H9 (cell line): ENCODE measurements around the gene B4GALT3. TPM values are rescaled to one million over a fixed set of nuclear protein-coding genes. Genes with fewer than 3 reads are reported as not detected.
A peak's percentile ranks its signal among the peaks of the same experiment; 100 is the strongest.

Experiments used
- DNase-seq: peaks from one replicate; pipeline ENCODE4 v3.0.0-alpha.2; 2017
- H2AFZ ChIP-seq: one replicate; pipeline ENCODE4 v1.6.1; 2013; ENCODE audit warnings: mild to moderate bottlenecking, low read length, control low read depth, moderate library complexity
- H2AK5ac ChIP-seq: 2 replicates; pipeline ENCODE4 v1.6.1; 2013; ENCODE audit warnings: low read length, control low read depth, mixed read lengths; ENCODE audit not compliant: insufficient read length
- H2BK120ac ChIP-seq: one replicate; pipeline ENCODE4 v1.6.1; 2013; ENCODE audit warnings: low read depth, mild to moderate bottlenecking, low read length, control low read depth, inconsistent platforms; ENCODE audit not compliant: poor library complexity, severe bottlenecking
- H2BK12ac ChIP-seq: 2 replicates; pipeline ENCODE4 v1.6.1; 2013; ENCODE audit warnings: low read length, control low read depth, mixed read lengths, low read depth; ENCODE audit not compliant: insufficient read length
- H2BK15ac ChIP-seq: 2 replicates; pipeline ENCODE4 v1.6.1; 2013; ENCODE audit warnings: low read depth, low read length, control low read depth
- H2BK20ac ChIP-seq: one replicate; pipeline ENCODE4 v1.6.1; 2013; ENCODE audit warnings: low read depth, mild to moderate bottlenecking, low read length, control low read depth, inconsistent platforms; ENCODE audit not compliant: poor library complexity, severe bottlenecking
- H2BK5ac ChIP-seq: 2 replicates; pipeline ENCODE4 v1.6.1; 2013; ENCODE audit warnings: low read length, control low read depth, mixed read lengths; ENCODE audit not compliant: insufficient read length
- H3K14ac ChIP-seq: 2 replicates; pipeline ENCODE4 v1.6.1; 2013; ENCODE audit warnings: low read length, control low read depth; ENCODE audit not compliant: insufficient read depth
- H3K18ac ChIP-seq: 2 replicates; pipeline ENCODE4 v1.6.1; 2013; ENCODE audit warnings: low read depth, mild to moderate bottlenecking, mixed read lengths, low read length, control low read depth; ENCODE audit not compliant: insufficient read length
- H3K23ac ChIP-seq: 2 replicates; pipeline ENCODE4 v1.6.1; 2013; ENCODE audit warnings: low read length, control low read depth, mixed read lengths, low read depth; ENCODE audit not compliant: insufficient read length
- H3K23me2 ChIP-seq: 2 replicates; pipeline ENCODE4 v1.6.1; 2013; ENCODE audit warnings: low read depth, mild to moderate bottlenecking, mixed read lengths, low read length, control low read depth; ENCODE audit not compliant: insufficient read length, poor library complexity, severe bottlenecking
- H3K27ac ChIP-seq: 2 replicates; pipeline ENCODE4 v1.5.1; 2013; ENCODE audit warnings: low read length, control low read depth, mixed read lengths, low read depth; ENCODE audit not compliant: insufficient read length
- H3K27me3 ChIP-seq: 2 replicates; pipeline ENCODE4 v1.6.1; 2013; ENCODE audit warnings: low read length, control low read depth, inconsistent platforms; ENCODE audit not compliant: insufficient read depth
- H3K4ac ChIP-seq: 2 replicates; pipeline ENCODE4 v1.6.1; 2013; ENCODE audit warnings: low read depth, mild to moderate bottlenecking, control low read depth, inconsistent platforms, low read length, moderate library complexity
- H3K4me1 ChIP-seq: 2 replicates; pipeline ENCODE4 v1.6.1; 2013; ENCODE audit warnings: low read length, control low read depth, inconsistent platforms; ENCODE audit not compliant: insufficient read depth
- H3K4me2 ChIP-seq: 2 replicates; pipeline ENCODE4 v1.6.1; 2013; ENCODE audit warnings: low read length, control low read depth, mixed read lengths; ENCODE audit not compliant: insufficient read length, insufficient read depth
- H3K56ac ChIP-seq: 2 replicates; pipeline ENCODE4 v1.6.1; 2013; ENCODE audit warnings: low read depth, mild to moderate bottlenecking, mixed read lengths, low read length, control low read depth; ENCODE audit not compliant: insufficient read length
- H3K79me1 ChIP-seq: 2 replicates; pipeline ENCODE4 v1.6.1; 2013; ENCODE audit warnings: low read depth, mild to moderate bottlenecking, moderate library complexity, low read length, control low read depth, inconsistent platforms; ENCODE audit not compliant: insufficient read depth, poor library complexity, severe bottlenecking
- H3K79me2 ChIP-seq: 2 replicates; pipeline ENCODE4 v1.6.1; 2013; ENCODE audit warnings: low read length, control low read depth, inconsistent platforms; ENCODE audit not compliant: insufficient read depth
- H3K9ac ChIP-seq: 2 replicates; pipeline ENCODE4 v1.6.1; 2013; ENCODE audit warnings: low read length, control low read depth, mixed read lengths; ENCODE audit not compliant: insufficient read length; ENCODE audit errors: extremely low read depth
- H3K9me3 ChIP-seq: one replicate; pipeline ENCODE4 v1.6.1; 2013; ENCODE audit warnings: low read depth, low read length, inconsistent platforms; ENCODE audit not compliant: control insufficient read depth
- H3T11ph ChIP-seq: one replicate; pipeline ENCODE4 v1.6.1; 2013; ENCODE audit warnings: mild to moderate bottlenecking, low read length, control low read depth, inconsistent platforms
- H4K20me1 ChIP-seq: one replicate; pipeline ENCODE4 v1.6.1; 2013; ENCODE audit not compliant: control insufficient read depth, insufficient read length, insufficient read depth
- H4K5ac ChIP-seq: 2 replicates; pipeline ENCODE4 v1.6.1; 2013; ENCODE audit warnings: low read depth, mild to moderate bottlenecking, mixed read lengths, low read length, control low read depth; ENCODE audit not compliant: insufficient read length
- H4K8ac ChIP-seq: replicated peaks from 2 replicates; pipeline ENCODE4 v1.6.1; 2013; ENCODE audit warnings: low read length, control low read depth, mixed read lengths, low read depth; ENCODE audit not compliant: insufficient read length
- H4K91ac ChIP-seq: 2 replicates; pipeline ENCODE4 v1.6.1; 2013; ENCODE audit warnings: low read depth, mild to moderate bottlenecking, moderate library complexity, mixed read lengths, low read length, control low read depth; ENCODE audit not compliant: insufficient read length
- H3K27ac Mint-ChIP-seq, 3 experiments: 2 replicates in 2 of 3; 3 replicates in 1 of 3; pipeline ENCODE4 v1.8.0; 2020 to 2021; ENCODE audit warnings: mixed read lengths in 3 of 3, mild to moderate bottlenecking in 1 of 3, moderate library complexity in 1 of 3
- H3K27me3 Mint-ChIP-seq: 2 replicates; pipeline ENCODE4 v1.8.0; 2021; ENCODE audit warnings: low read depth, mild to moderate bottlenecking, moderate library complexity, mixed read lengths
- H3K36me3 Mint-ChIP-seq, 3 experiments: 2 replicates in 2 of 3; 3 replicates in 1 of 3; pipeline ENCODE4 v1.8.0; 2020 to 2021; ENCODE audit warnings: low read depth in 3 of 3, mixed read lengths in 3 of 3; ENCODE audit not compliant: insufficient read depth in 1 of 3
- H3K4me1 Mint-ChIP-seq, 2 experiments: 2 replicates each; pipeline ENCODE4 v1.8.0; 2020; ENCODE audit warnings: mixed read lengths in 2 of 2
- H3K4me3 Mint-ChIP-seq, 2 experiments: 2 replicates in 1 of 2; 3 replicates in 1 of 2; pipeline ENCODE4 v1.8.0; 2020 to 2021; ENCODE audit warnings: mild to moderate bottlenecking in 2 of 2, mixed read lengths in 2 of 2, moderate library complexity in 1 of 2
- H3K9me3 Mint-ChIP-seq, 2 experiments: 2 replicates in 1 of 2; 3 replicates in 1 of 2; pipeline ENCODE4 v1.8.0; 2020; ENCODE audit warnings: mild to moderate bottlenecking in 2 of 2, mixed read lengths in 2 of 2, moderate library complexity in 1 of 2
- CTCF ChIP-seq: fragments of 200-600 bp; sonication (generic); conservative IDR thresholded peaks from 3 replicates; pipeline ENCODE4 v1.8.0; 2021; ENCODE audit warnings: antibody characterized with exemption, mild to moderate bottlenecking
- WGBS: extraction: QIAGEN DNeasy Blood & Tissue Kit; methylation state at CpG from one replicate; pipeline ENCODE4 v1.1.7; 2013; ENCODE audit warnings: missing lambda C conversion rate, low lambda C conversion rate, mixed read lengths; ENCODE audit not compliant: insufficient read length; ENCODE audit errors: extremely low coverage; 5-methylcytosine and 5-hydroxymethylcytosine counted together
- total RNA-seq: library from RNA; stranded (reverse); gene quantifications from 2 replicates; pipeline ENCODE4 v1.2.1, GENCODE V29; 2021

Gene B4GALT3
- total RNA-seq, 1 experiment from 2014 or later: 31.8 TPM

GRCh38 chr1:161195171-161195570, 17.9 kb upstream of the B4GALT3 start:
- Histone ChIP-seq H2AK5ac (no peak overlapping the region), H2BK120ac (no peak overlapping the region), H3K23ac (no peak overlapping the region), H3K4ac (no peak overlapping the region), H2BK12ac (no peak overlapping the region), H3K9me3 (no peaks in the 10 kb centered on the region), H3K56ac (no peak overlapping the region), H3K27ac (no peak overlapping the region), H4K5ac (no peak overlapping the region), H3K23me2 (peaks cover 4% of the 10 kb centered on the region), H3K79me2 (no peaks in the 10 kb centered on the region), H3K18ac (no peak overlapping the region), H3K9ac (no peak overlapping the region), H3K14ac (no peak overlapping the region), H2AFZ (no peak overlapping the region), H2BK5ac (no peak overlapping the region), H2BK20ac (no peak overlapping the region), H4K8ac (no peak overlapping the region), H3K4me2 (no peak overlapping the region), H4K91ac (no peak overlapping the region), H3K79me1 (no peaks in the 10 kb centered on the region), H3K27me3 (no peaks in the 10 kb centered on the region), H3T11ph (no peak overlapping the region), H3K4me1 (peaks cover 13% of the 10 kb centered on the region), H4K20me1 (no peaks in the 10 kb centered on the region), H2BK15ac (no peak overlapping the region)
- no peaks in the 10 kb centered on the region for H3K27me3 Mint-ChIP-seq
- H3K9me3 Mint-ChIP-seq: no peaks in the 10 kb centered on the region; a peak in 1 of 5 replicates
- peaks cover 42 to 47% of the 10 kb centered on the region in 2 experiments for H3K4me1 Mint-ChIP-seq
- no peak for DNase-seq
- no CpG with 5 or more reads among the region's 4 CpGs for WGBS
- no peak overlapping the region; a peak in 1 of 7 replicates for H3K27ac Mint-ChIP-seq
- peak overlapping the region in 1 of 2 experiments; percentile 28; a peak in 1 of 5 replicates for H3K4me3 Mint-ChIP-seq
- no peak for TF ChIP-seq CTCF
- peaks cover 0 to 29% (median 16%) of the 10 kb centered on the region in 3 experiments; a peak in 4 of 7 replicates for H3K36me3 Mint-ChIP-seq
